Endothelial cell of umbilical vein (primary cell): ENCODE results near the gene FOXJ3. TPM values are rescaled to one million over a fixed set of nuclear protein-coding genes. Genes with fewer than 3 reads are reported as not detected.

Source experiments
- BruUV-seq: library from RNA; stranded (reverse); fragments of 400-500 nt; replicated peaks from 2 replicates; lab custom pipeline; 2021; lab: Mats Ljungman, UMichigan
- CTCF ChIA-PET: fragments of 300-600, 350-600 bp; sonication (Branson Sonifier 250); formaldehyde crosslinking; loops from one replicate; lab custom pipeline; 2021; ENCODE audit warnings: antibody characterized with exemption, inconsistent platforms; lab: Charles Lee
- POLR2A ChIA-PET: fragments of 300-600, 350-600 bp; sonication (Branson Sonifier 250); formaldehyde crosslinking; loops from one replicate; lab custom pipeline; 2021; ENCODE audit warnings: antibody characterized with exemption, inconsistent platforms; lab: Charles Lee
- DNase-seq: peaks from one replicate; pipeline ENCODE4 v3.0.0-alpha.2; 2011; ENCODE audit warnings: low read depth, low spot score
- FAIRE-seq: peaks from 2 replicates; lab custom pipeline; 2011; peaks lifted over from hg19 to GRCh38; lab: Jason Lieb, UNC
- H2AFZ ChIP-seq: 2 replicates; pipeline ENCODE4 v1.6.0; 2012; ENCODE audit warnings: low read depth, low read length, control low read depth, inconsistent platforms
- H3K27ac ChIP-seq: 2 replicates; pipeline ENCODE4 v1.5.1; 2011; ENCODE audit warnings: low read depth, mild to moderate bottlenecking, control low read depth, low read length, moderate library complexity; ENCODE audit not compliant: insufficient read depth
- H3K27me3 ChIP-seq, 2 experiments: 2 replicates each; pipeline versions ENCODE4 v1.6.0 to v1.6.1; 2011; ENCODE audit warnings: low read length in 2 of 2, mixed read lengths in 1 of 2; ENCODE audit not compliant: control insufficient read depth in 2 of 2, insufficient read depth in 2 of 2
- H3K36me3 ChIP-seq, 2 experiments: 2 replicates in 1 of 2; 3 replicates in 1 of 2; pipeline ENCODE4 v1.5.1; 2011; ENCODE audit warnings: low read length in 2 of 2, mild to moderate bottlenecking in 1 of 2, moderate library complexity in 1 of 2; ENCODE audit not compliant: control insufficient read depth in 2 of 2, insufficient read depth in 2 of 2; ENCODE audit errors: extremely low read depth in 1 of 2
- H3K4me1 ChIP-seq: 3 replicates; pipeline ENCODE4 v1.5.1; 2011; ENCODE audit warnings: mild to moderate bottlenecking, low read length; ENCODE audit not compliant: control insufficient read depth, insufficient read depth; ENCODE audit errors: extremely low read depth
- H3K4me2 ChIP-seq: 2 replicates; pipeline ENCODE4 v1.6.1; 2011; ENCODE audit warnings: low read length, control low read depth, mixed read lengths; ENCODE audit not compliant: insufficient read depth
- H3K4me3 ChIP-seq, 3 experiments: fragments of 200-600 bp in 1 of 3; sonication (generic), shearing (Covaris generic) in 1 of 3; replicated peaks in 1 of 3; 2 replicates each; pipeline ENCODE4 v1.5.1; 2011 to 2016; ENCODE audit warnings: control low read depth in 3 of 3, low read length in 3 of 3, mild to moderate bottlenecking in 2 of 3, inconsistent platforms in 1 of 3, low read depth in 1 of 3, moderate library complexity in 1 of 3; ENCODE audit not compliant: insufficient read depth in 1 of 3
- H3K79me2 ChIP-seq: 2 replicates; pipeline ENCODE4 v1.6.0; 2012; ENCODE audit warnings: low read length, inconsistent platforms; ENCODE audit not compliant: control insufficient read depth, insufficient read depth
- H3K9ac ChIP-seq: replicated peaks from 2 replicates; pipeline ENCODE3; 2011; ENCODE audit warnings: low read length, control low read depth; ENCODE audit not compliant: insufficient read depth; ENCODE audit errors: extremely low read depth
- H3K9me1 ChIP-seq: replicated peaks from 3 replicates; pipeline ENCODE4 v1.6.0; 2011; ENCODE audit warnings: mild to moderate bottlenecking, low read length; ENCODE audit not compliant: control insufficient read depth, insufficient read depth; ENCODE audit errors: extremely low read depth
- H3K9me3 ChIP-seq: replicated peaks from 2 replicates; pipeline ENCODE4 v1.5.1; 2012; ENCODE audit warnings: low read length, inconsistent platforms; ENCODE audit not compliant: control insufficient read depth, insufficient read depth
- H4K20me1 ChIP-seq: replicated peaks from 2 replicates; pipeline ENCODE3; 2011; ENCODE audit warnings: mild to moderate bottlenecking, low read length; ENCODE audit not compliant: control insufficient read depth, insufficient read depth; ENCODE audit errors: extremely low read depth
- CTCF ChIP-seq, 2 donors: IDR thresholded peaks; 1 replicate in 1 of 2; 2 replicates in 1 of 2; pipeline ENCODE4 v1.5.1; 2011; ENCODE audit warnings: low read length in 2 of 2, mild to moderate bottlenecking in 2 of 2, moderate library complexity in 2 of 2, control low read depth in 1 of 2, inconsistent platforms in 1 of 2, low read depth in 1 of 2; ENCODE audit not compliant: insufficient read depth in 1 of 2; ENCODE audit errors: extremely low read depth in 1 of 2
- EZH2 ChIP-seq: IDR thresholded peaks from 2 replicates; pipeline ENCODE4 v1.6.1; 2012; ENCODE audit warnings: borderline replicate concordance, low read depth, mild to moderate bottlenecking, moderate library complexity, low read length, inconsistent platforms; ENCODE audit not compliant: severe bottlenecking
- FOS ChIP-seq: IDR thresholded peaks from 2 replicates; pipeline ENCODE4 v1.6.1; 2011; ENCODE audit warnings: mild to moderate bottlenecking, low read length, moderate library complexity, borderline replicate concordance; ENCODE audit not compliant: insufficient read depth
- GATA2 ChIP-seq: IDR thresholded peaks from 2 replicates; pipeline ENCODE4 v1.7.0; 2011; ENCODE audit warnings: low read depth, mild to moderate bottlenecking, moderate library complexity, mixed read lengths, low read length; ENCODE audit not compliant: insufficient read length, insufficient read depth
- JUN ChIP-seq: IDR thresholded peaks from 2 replicates; pipeline ENCODE4 v1.6.1; 2011; ENCODE audit warnings: borderline replicate concordance, low read depth; ENCODE audit not compliant: insufficient read length, insufficient read depth
- MAX ChIP-seq: IDR thresholded peaks from 2 replicates; pipeline ENCODE4 v1.6.1; 2011; ENCODE audit not compliant: insufficient read depth, insufficient read length
- MYC ChIP-seq: IDR thresholded peaks from one replicate; pipeline ENCODE4 v1.6.1; 2011; ENCODE audit warnings: mild to moderate bottlenecking, low read depth, low read length
- POLR2A ChIP-seq: IDR thresholded peaks from 2 replicates; pipeline ENCODE4 v1.6.1; 2012; ENCODE audit warnings: low read depth, mild to moderate bottlenecking, control low read depth, low read length
- POLR2AphosphoS5 ChIP-seq: IDR thresholded peaks from 2 replicates; pipeline ENCODE4 v1.6.1; 2012; ENCODE audit warnings: low read depth, mild to moderate bottlenecking, control low read depth, low read length, moderate library complexity; ENCODE audit not compliant: insufficient read depth
- dilution Hi-C: fragments of 300-500 bp; cut with MboI; formaldehyde crosslinking; loops from one replicate; pipeline ENCODE4 v1.15.0; 2019; ENCODE audit warnings: low sequenced_read_pairs; ENCODE audit not compliant: extremely low pct_ligation_motif_present
- intact Hi-C: fragments of 100-400 bp; cut with micrococcal nuclease; formaldehyde crosslinking; loops from one replicate; pipeline ENCODE4 v1.10.0; 2022
- polyA plus RNA-seq, 4 experiments: library from polyadenylated mRNA; depleted of rRNA in 3 of 4; stranded (reverse) in 3 of 4; unstranded in 1 of 4; fragments of >200 nt; gene quantifications; 2 replicates each; pipeline versions ENCODE4 v1.2.1 to v1.2.3, GENCODE V29; 2011 to 2012; ENCODE audit warnings: missing spikeins in 1 of 4
- total RNA-seq: library from RNA; stranded (reverse); gene quantifications from 2 replicates; pipeline ENCODE4 v1.2.3, GENCODE V29; 2021

FOXJ3 gene
- total and polyA plus RNA-seq, 2 donors (not counting 3 experiments of a cell fraction or from before 2014, with no cell fraction given) = 34.7 to 38.8 TPM

- TF ChIP-seq POLR2AphosphoS5 (no peak), JUN (no peak), MAX (no peak), EZH2 (no peak), FOS (no peak), POLR2A (no peak), MYC (no peak), GATA2 (no peak), CTCF (IDR thresholded peaks at IDR 0.05; ENCODE audit: extremely low read depth in 1 of 2, insufficient read depth in 1 of 2, low read depth in 1 of 2, low read length in 2 of 2) (no peak)
- Histone ChIP-seq H3K9ac (no peak overlapping the region), H3K4me3 (no peak overlapping the region), H3K27ac (no peak overlapping the region), H3K27me3 (peaks cover 0 to 4% of the 10 kb centered on the region in 2 experiments), H3K4me1 (no peaks in the 10 kb centered on the region), H2AFZ (no peak overlapping the region), H3K79me2 (no peaks in the 10 kb centered on the region), H3K9me3 (no peaks in the 10 kb centered on the region), H3K36me3 (no peaks in the 10 kb centered on the region), H3K9me1 (no peaks in the 10 kb centered on the region), H4K20me1 (no peaks in the 10 kb centered on the region), H3K4me2 (no peak overlapping the region)
- ChIA-PET POLR2A (no interaction called here), CTCF (no interaction called here)
- no peak for FAIRE-seq
- intact Hi-C loops = loop anchor here (5.0 kb wide), 1 partner anchor 229 kb away; no protein-coding TSS in a partner anchor
- no TSS peak for BruUV-seq
- dilution Hi-C loops = no loop called here
- DNase-seq = no peak
These were observed 8.0 kb upstream of the FOXJ3 start for GRCh38 chr1:42343049-42343448.
